PC-3 (cell line): ENCODE results near the gene LAMTOR2. TPM values are rescaled to one million over a fixed set of nuclear protein-coding genes. Genes with fewer than 3 reads are reported as not detected.

Experiments used
- ATAC-seq: fragments of 200-7000 bp; cut with Tn5 transposase; 2 replicates; pipeline ENCODE4 v1.9.1; 2020; ENCODE audit warnings: mild to moderate bottlenecking, moderate library complexity
- BruUV-seq: library from RNA; stranded (reverse); fragments of 400-500 nt; replicated peaks from 2 replicates; lab custom pipeline; 2021; lab: Mats Ljungman, UMichigan
- CTCF ChIA-PET: fragments of 300-600 bp; sonication (Branson Sonifier 250); formaldehyde crosslinking; loops from one replicate; lab custom pipeline; 2022; ENCODE audit warnings: antibody characterized with exemption; lab: Charles Lee
- POLR2A ChIA-PET: fragments of 300-600 bp; sonication (Branson Sonifier 250); formaldehyde crosslinking; loops from one replicate; lab custom pipeline; 2022; ENCODE audit warnings: antibody characterized with exemption; ENCODE audit not compliant: unreplicated experiment; lab: Charles Lee
- DNase-seq: peaks from one replicate; pipeline ENCODE4 v3.0.0-alpha.2; 2015
- H2AFZ ChIP-seq: fragments of 300-600 bp; sonication (generic); 2 replicates; pipeline ENCODE4 v1.6.0; 2016; ENCODE audit warnings: antibody characterized with exemption, low read length
- H3F3A ChIP-seq: fragments of 300-600 bp; sonication (generic); one replicate; pipeline ENCODE4 v1.6.0; 2017; ENCODE audit warnings: antibody characterized with exemption, low read length, control low read depth, mild to moderate bottlenecking; ENCODE audit not compliant: unreplicated experiment
- H3K27ac ChIP-seq: fragments of 300-600 bp; sonication (generic); 2 replicates; pipeline ENCODE4 v1.5.1; 2016; ENCODE audit warnings: mild to moderate bottlenecking, low read length
- H3K27me3 ChIP-seq: fragments of 300-600 bp; sonication (generic); 2 replicates; pipeline ENCODE4 v1.6.1; 2016; ENCODE audit warnings: low read length, mixed read lengths
- H3K36me3 ChIP-seq: fragments of 300-600 bp; sonication (generic); 2 replicates; pipeline ENCODE4 v1.6.1; 2016; ENCODE audit warnings: low read depth, mixed run types, low read length, mixed read lengths
- H3K4me1 ChIP-seq: fragments of 300-600 bp; sonication (generic); 2 replicates; pipeline ENCODE4 v1.5.1; 2016; ENCODE audit warnings: low read length; ENCODE audit not compliant: insufficient read depth
- H3K4me2 ChIP-seq: fragments of 300-600 bp; sonication (generic); 2 replicates; pipeline ENCODE4 v1.6.0; 2016; ENCODE audit warnings: low read length
- H3K4me3 ChIP-seq: fragments of 300-600 bp; sonication (generic); 2 replicates; pipeline ENCODE4 v1.5.1; 2016; ENCODE audit warnings: mild to moderate bottlenecking, low read length, mixed read lengths
- H3K79me2 ChIP-seq: fragments of 300-600 bp; sonication (generic); 2 replicates; pipeline ENCODE4 v1.6.1; 2017; ENCODE audit warnings: low read length, mixed read lengths
- H3K9ac ChIP-seq: fragments of 300-600 bp; sonication (generic); 2 replicates; pipeline ENCODE4 v1.6.0; 2016; ENCODE audit warnings: mild to moderate bottlenecking, low read length
- H3K9me2 ChIP-seq: fragments of 300-600 bp; sonication (generic); replicated peaks from 2 replicates; pipeline ENCODE4 v1.6.1; 2016; ENCODE audit warnings: mixed run types, low read length, mixed read lengths
- H3K9me3 ChIP-seq: fragments of 300-600 bp; sonication (generic); 2 replicates; pipeline ENCODE4 v1.6.1; 2016; ENCODE audit warnings: low read length, mixed read lengths
- H4K20me1 ChIP-seq: fragments of 300-600 bp; sonication (generic); 2 replicates; pipeline ENCODE4 v1.6.1; 2016; ENCODE audit warnings: low read length, mixed read lengths
- CTCF ChIP-seq: fragments of 300-600 bp; sonication (generic); conservative IDR thresholded peaks from 2 replicates; pipeline ENCODE4 v1.5.1; 2017; ENCODE audit warnings: antibody characterized with exemption, low read depth, mild to moderate bottlenecking, low read length
- EZH2 ChIP-seq: fragments of 300-600 bp; sonication (generic); IDR thresholded peaks from one replicate; pipeline ENCODE4 v1.6.1; 2017; ENCODE audit warnings: antibody characterized with exemption, mild to moderate bottlenecking, low read length; ENCODE audit not compliant: unreplicated experiment
- EZH2phosphoT487 ChIP-seq: fragments of 300-600 bp; sonication (generic); IDR thresholded peaks from 2 replicates; pipeline ENCODE4 v1.6.1; 2018; ENCODE audit warnings: mild to moderate bottlenecking, antibody characterized with exemption, low read length, borderline replicate concordance
- intact Hi-C: fragments of 100-400 bp; cut with micrococcal nuclease; formaldehyde crosslinking; loops from 2 replicates; pipeline ENCODE4 v1.9.0; 2023
- total RNA-seq: library from RNA; depleted of rRNA; stranded (reverse); fragments of >200 nt; gene quantifications from 2 replicates; pipeline ENCODE4 v1.2.3, GENCODE V29; 2014

Gene LAMTOR2
- total RNA-seq, 1 experiment from 2014 or later = 130 TPM

DNA sequence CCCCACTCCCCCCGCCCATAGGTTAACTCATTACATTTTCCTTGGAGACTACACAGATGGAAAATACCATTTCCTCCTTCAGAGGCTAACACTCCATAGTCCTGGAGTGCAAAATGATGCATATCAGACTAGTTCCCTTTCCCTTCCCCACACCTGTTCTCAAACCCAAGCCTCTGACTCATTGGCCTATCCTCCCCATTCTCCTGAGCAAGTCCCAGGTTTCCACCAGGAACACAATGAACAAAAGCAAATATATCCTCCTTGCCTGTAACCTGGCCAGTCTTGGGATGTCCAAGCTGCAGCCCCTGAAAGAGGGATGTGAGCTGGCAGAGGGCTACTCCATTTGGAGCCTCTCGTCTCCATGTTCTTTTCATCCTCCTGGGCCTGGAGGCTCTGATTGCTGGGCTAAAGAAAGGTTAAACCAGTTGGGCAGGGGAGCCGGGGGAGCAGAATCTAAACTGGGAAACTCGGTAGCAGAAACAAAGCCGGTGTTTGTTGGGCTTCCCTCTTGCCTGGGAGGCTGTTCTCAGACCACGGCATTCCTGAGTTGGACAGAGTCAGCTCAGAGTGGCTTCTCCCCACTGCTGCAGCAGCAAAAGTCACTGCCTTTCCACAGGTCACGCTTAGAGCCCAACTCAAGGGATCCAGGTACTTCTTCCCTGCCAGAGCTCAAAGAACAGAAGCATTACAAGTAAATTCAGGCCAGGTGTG lies 47.8 kb upstream of the LAMTOR2 start:
- TF ChIP-seq EZH2phosphoT487 = no peak
- no peak for TF ChIP-seq CTCF
- no peak for TF ChIP-seq EZH2
- Histone ChIP-seq H3K9me2 (no peaks in the 10 kb centered on the region), H3K27ac (peak overlapping the region; percentile 40), H3K79me2 (no peaks in the 10 kb centered on the region), H3K9ac (no peak overlapping the region), H3K4me2 (no peak overlapping the region), H3K9me3 (no peaks in the 10 kb centered on the region), H3K4me1 (peaks cover 16% of the 10 kb centered on the region), H4K20me1 (0 out of 2 replicates have a peak, but pooled peaks cover 4% of the 10 kb centered on the region), H3F3A (peaks cover 10% of the 10 kb centered on the region), H3K27me3 (no peaks in the 10 kb centered on the region), H3K4me3 (no peak overlapping the region), H2AFZ (no peak overlapping the region), H3K36me3 (peaks cover 28% of the 10 kb centered on the region)
- intact Hi-C loops = no loop called here
- DNase-seq (peak; percentile 58), ATAC-seq (peak; percentile 32)
- POLR2A ChIA-PET = no interaction called here
- CTCF ChIA-PET = no interaction called here
- no TSS peak for BruUV-seq

- H3K4me2 ChIP-seq = no peak overlapping the region
- peaks cover 10% of the 10 kb centered on the region for H3F3A ChIP-seq
- no peaks in the 10 kb centered on the region for H3K27me3 ChIP-seq
- H2AFZ ChIP-seq = no peak overlapping the region
- DNase-seq (no peak), ATAC-seq (no peak)
- H3K36me3 ChIP-seq = peaks cover 49% of the 10 kb centered on the region
- ChIA-PET POLR2A (no interaction called here), CTCF (no interaction called here)
- H3K4me1 ChIP-seq = peaks cover 7% of the 10 kb centered on the region; the same call in 1 of the 2 replicates
- no peak overlapping the region for H3K9ac ChIP-seq
- no peaks in the 10 kb centered on the region for H3K79me2 ChIP-seq
- no peaks in the 10 kb centered on the region for H3K9me3 ChIP-seq
- 0 out of 2 replicates have a peak, but pooled peaks cover 4% of the 10 kb centered on the region for H4K20me1 ChIP-seq
- no TSS peak for BruUV-seq
- H3K27ac ChIP-seq = no peak overlapping the region
- intact Hi-C loops = no loop called here
- TF ChIP-seq CTCF (no peak), EZH2 (no peak), EZH2phosphoT487 (no peak)
- H3K4me3 ChIP-seq = no peak overlapping the region
- H3K9me2 ChIP-seq = no peaks in the 10 kb centered on the region
Observed at GRCh38 chr1:156009404-156009803, 45.2 kb upstream of the LAMTOR2 start.

DNA sequence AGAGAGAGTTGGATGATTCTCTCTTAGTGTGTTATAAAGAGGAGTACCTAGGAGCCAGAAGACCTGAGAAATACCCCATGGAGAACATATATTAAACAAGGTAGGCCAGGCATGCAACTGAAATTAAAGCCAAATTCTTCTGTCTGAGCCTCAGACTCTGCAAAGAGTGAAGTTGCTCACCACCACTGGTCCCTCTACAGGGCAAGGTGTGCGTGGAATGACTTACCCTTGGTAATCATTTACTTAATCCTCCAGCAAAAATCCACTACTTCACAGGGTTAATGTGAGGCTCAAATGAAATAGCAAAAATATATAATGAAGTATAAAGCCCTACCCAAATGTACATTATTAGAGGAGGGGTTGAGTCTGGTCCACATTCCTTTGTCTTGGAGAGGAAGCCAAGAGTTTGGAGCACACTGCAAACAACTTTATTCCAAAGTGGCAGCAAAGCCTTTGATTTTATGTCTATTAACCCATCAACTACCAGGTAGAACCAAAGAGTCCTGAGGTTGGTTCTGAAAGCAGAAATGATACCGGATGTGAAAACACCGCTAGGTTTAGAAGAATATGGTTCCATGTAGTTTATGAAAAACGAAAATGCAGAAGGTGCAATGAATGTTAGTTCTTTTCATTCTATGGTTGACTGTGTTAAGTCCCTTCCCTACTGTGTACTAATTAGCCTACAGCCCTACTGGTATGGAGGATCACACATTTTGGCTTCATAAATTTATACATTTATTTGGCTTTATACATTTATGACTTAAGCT lies 42.3 kb upstream of the LAMTOR2 start:
- TF ChIP-seq CTCF (no peak), EZH2 (no peak), EZH2phosphoT487 (no peak)
- peaks cover under 1% of the 10 kb centered on the region; the same call in 1 of the 2 replicates for H3K4me1 ChIP-seq
- no peak for ATAC-seq
- BruUV-seq = no TSS peak
- CTCF ChIA-PET = no interaction called here
- intact Hi-C loops = no loop called here
- H3K27ac ChIP-seq = no peak overlapping the region
- H3K9ac ChIP-seq = no peak overlapping the region
- 0 out of 2 replicates have a peak, but pooled peaks cover 7% of the 10 kb centered on the region for H3K79me2 ChIP-seq
- H3K9me3 ChIP-seq = no peaks in the 10 kb centered on the region
- H3K27me3 ChIP-seq = no peaks in the 10 kb centered on the region
- H3K4me2 ChIP-seq = no peak overlapping the region
- no peak for DNase-seq
- H3K9me2 ChIP-seq = no peaks in the 10 kb centered on the region
- peaks cover 62% of the 10 kb centered on the region for H3K36me3 ChIP-seq
- POLR2A ChIA-PET = no interaction called here
- H3K4me3 ChIP-seq = no peak overlapping the region
- peaks cover 4% of the 10 kb centered on the region for H3F3A ChIP-seq
- no peak overlapping the region for H2AFZ ChIP-seq
- H4K20me1 ChIP-seq = 0 out of 2 replicates have a peak, but pooled peaks cover 4% of the 10 kb centered on the region
